Stimulated activated CD8-positive, alpha-beta memory T cell treated with anti-CD3 and anti-CD28 coated beads, Interleukin-7, amount 100 ng/mL, for 4 hours (primary cell): ENCODE measurements around the gene DECR2.
A peak's percentile ranks its signal among the peaks of the same experiment; 100 is the strongest.
"Not testable (repeated sequence)": the region's sequence is repeated elsewhere in the genome, so short reads cannot be mapped to it uniquely, and the experiment has no call there.

Source experiments
- DNase-seq, 2 donors: peaks; one replicate each; pipeline ENCODE4 v3.0.0-alpha.2; 2020; ENCODE audit warnings: low read depth in 2 of 2

The DECR2 gene

DNA sequence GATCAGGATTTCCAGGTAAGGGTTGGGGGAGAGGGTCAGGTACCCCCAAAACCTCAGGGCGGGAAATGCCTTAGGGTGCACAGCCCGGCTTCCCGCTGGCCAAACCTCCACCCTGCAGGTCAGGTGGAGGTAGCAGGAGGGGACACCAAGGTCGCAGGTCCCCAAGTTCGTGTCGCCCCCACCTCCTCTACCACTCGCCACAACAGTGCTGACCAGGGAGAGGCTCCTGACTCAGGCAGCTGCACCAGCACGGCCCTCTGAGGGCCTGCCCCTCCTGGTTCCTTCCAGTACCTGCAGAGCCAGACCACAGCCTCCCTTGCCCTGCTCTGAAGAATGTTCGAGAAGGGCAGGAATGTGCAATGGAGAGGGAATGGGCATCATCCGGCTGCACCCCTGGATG, 35.2 kb upstream of the DECR2 start:
- no peak for DNase-seq

DNA sequence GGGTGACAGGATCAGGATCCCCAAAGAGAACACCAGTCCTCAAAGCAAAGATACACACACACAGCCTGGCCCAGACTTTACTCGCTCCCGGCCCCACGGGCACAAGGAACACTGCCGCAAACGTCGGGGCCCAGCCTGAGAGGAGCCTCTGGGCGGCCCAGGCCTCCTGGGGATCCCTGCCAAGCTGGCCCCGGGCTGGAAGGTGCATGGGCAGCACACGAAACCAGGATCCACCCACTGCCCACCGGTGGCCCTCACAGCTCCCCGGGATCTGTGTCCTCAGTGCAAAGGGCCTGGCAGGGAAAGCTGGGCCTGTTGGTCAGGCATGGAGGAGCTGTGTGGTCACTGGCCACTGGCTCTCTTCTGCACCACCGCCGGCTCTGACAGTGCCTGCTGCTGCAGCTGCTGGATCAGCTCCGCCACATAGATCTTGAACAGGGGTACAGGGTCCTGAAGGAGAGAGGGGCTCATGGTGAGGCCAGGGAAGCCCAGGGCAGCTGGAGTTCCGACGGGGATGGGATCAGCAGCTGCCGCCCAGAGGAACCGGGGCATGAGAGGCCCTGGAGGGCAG, 34.3 kb upstream of the DECR2 start:
- DNase-seq = no peak

DNA sequence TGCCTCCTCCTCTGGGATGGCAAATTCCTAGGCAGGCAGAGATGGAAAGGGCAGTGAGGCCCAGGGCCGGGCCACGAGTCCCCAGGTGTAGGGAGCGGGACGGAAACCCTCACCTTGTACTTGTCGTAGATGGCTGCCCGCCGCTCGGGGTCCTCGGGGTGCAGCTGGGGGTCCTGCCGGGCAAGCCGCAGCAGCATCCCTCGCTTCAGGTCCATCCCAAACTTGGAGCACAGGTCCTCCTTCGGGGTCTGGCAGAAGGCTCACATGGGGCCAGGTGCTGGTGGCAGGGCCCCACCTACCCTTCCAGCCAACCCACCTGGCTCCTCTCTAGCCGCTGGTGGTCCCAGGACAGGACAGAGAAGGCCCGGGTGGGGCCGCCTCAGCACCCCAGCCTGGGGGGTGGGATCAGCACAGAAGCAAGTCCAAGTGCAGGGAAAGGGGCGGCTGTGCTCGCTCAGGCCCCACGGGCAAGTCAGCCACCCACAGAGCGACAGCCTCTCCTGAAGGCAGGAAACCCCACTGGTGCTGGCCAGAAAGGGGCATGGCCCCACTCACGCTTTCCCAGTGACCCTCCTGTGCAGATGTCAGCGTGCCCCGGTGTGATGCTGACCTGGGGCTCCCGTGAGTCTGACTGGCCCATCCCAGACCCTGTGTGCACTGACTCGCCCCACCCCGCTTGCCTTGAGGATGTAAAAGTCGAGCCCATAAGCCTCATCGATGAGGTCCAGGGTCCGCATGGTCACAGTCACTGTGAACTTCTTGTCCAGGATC, 33.1 kb upstream of the DECR2 start:
- DNase-seq = no peak

DNA sequence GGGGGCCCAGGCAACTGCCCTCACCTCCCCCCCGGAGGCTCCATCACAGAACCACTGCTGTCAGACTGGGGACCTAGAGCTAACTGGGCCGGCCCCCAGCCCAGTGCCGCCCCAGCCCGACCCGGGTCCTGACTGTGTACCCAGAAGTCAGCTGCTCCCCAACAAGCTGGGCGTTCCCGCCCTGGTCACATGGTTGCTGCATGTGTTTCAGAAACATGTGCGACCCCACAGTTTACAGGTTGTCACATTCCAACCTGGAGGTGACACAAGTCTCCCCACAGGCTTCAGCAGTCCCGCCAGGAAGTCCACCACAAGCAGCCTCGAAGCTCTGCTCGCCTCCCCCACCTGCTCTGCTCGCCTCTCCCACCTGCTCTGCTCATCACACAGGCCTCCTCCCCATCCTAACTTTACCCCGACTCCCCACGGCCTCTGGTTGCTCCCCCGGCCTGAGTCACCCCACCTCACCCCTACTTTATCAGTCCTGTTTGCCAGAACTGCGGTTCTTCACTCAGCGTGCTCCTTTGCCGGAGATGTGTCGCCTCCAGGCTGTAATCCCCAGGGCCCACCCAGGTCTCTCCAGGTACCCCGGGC, 32.3 kb upstream of the DECR2 start:
- DNase-seq = no peak

DNA sequence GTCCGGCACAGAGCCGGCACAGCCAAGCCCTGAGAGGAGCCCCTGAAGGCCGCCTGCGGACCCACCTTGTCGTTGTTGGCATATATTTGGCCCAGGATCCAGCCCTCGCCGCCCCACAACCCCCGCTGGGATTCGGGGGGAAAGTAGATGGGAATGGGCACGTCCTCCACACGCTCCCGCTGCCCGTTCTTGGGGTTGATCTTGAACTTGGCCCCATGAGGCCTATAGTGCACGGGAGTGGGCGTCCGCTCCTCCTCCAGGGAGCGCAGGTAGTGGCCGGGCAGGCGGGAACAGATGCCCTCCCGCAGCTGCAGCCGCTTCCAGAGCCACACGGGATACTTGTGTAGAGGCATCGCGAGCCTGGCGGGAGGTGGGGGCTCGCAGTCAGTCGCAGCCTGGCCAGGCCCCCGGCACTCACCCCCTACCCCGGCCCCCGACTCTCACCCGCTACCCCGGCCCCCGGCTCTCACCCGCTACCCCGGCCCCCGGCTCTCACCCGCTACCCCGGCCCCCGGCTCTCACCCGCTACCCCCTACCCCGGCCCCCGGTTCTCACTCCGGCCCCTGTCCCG, 31.7 kb upstream of the DECR2 start:
- DNase-seq = no peak

- peak; percentile 87 to 92 for DNase-seq
These were observed 31.2 kb upstream of the DECR2 start, which contains the start of gene MRPL28 for GRCh38 chr16:370443-370842. TSS of gene MRPL28 (minus strand) at chr16:370538. CDS start at chr16:370218, 320 bp downstream.

DNA sequence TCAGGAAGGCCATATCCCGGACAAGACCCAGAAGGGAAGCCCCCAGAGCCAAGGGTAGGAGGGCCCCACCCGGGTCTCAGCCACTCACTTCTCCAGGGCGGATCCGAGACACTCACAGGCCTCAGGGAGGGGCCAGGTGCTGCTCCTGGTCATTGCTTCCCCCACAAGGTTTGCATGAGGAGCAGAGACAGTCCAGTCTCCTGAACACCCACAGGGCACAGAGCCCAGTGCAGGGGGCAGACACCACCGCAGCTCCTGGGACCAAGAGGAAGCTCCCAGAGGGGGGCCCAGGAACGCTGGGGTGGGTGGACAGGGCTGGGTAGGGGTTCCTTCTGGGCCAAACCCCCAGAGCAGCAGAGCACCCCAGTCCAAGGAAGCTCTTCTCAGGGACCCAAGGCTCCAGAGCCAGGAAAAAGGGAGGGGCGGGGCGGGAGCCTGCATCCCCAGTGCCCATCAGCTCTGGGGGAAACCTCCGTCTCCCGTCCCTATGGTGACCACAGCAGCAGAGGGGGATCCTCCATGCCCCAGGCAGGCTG, 30.6 kb upstream of the DECR2 start:
- no peak for DNase-seq

GRCh38 chr16:371515-372301, 30.0 kb upstream of the DECR2 start:
- no peak for DNase-seq

- DNase-seq = no peak
These were observed 29.2 kb upstream of the DECR2 start for GRCh38 chr16:372302-372983.

DNA sequence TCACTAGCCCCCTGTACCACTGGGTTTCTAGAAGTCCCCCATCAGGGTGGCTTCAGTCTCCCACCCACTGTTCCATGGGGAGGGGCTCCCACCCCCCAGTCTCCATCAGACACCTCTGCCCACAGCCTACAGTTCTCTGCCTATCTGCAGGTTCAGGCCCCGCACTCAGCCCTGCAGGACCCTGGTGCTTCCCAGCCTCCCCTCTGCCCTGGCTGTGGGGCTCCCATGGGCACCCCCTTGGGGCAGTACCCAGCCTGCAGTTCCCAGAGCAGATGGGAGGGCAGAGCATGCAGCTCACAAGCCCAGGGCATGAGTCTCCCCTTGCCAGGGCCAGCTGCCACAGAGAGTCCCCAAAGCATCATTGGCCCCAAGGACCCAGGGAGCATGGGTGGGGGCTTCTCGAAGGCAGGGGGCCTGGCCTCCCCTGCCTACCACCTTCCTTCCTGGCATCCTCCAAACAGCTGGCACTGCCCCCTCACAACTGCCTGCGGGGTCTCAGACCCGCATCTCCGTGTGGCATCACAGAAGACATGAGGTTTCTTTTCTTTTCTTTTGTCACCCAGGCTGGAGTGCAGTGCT, 28.6 kb upstream of the DECR2 start:
- no peak for DNase-seq

DNA sequence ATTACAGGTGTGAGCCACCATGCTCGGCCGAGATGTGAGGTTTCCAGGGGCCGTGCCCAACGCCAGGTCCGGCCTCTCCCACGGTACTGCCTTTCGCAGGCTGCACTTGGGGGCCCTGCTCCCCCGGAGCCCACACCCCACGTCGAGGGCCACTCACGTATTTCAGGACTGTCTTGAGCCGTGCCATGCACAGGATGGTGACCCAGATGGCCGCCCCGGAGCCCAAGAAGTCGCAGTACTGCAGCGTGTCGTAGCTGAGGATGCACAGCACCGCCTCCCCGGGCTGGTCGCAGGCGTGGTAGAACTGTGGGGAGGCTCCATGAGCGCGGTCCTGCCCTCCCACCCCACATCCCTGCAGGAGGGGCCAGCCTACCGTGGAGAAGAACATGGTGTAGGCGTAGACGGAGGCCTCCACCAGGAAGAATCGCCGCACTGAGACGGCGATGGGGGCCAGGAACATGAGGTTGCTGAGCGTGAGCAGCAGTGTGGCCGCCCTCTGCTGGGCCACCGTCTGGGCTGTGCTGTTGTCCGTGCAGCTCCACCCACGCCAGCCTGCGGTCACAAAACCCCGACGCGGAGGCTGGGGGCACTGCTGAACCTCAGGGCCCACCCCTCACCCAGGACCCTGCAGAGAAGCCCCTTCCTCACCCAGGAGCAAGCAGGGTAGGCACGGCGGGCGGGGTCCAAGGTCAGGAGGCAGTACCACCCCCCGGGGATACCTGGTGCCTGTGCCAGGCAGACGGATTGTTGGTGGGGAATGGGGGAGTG, 27.7 kb upstream of the DECR2 start:
- DNase-seq = no peak

- DNase-seq = no peak
These were observed 27.1 kb upstream of the DECR2 start for GRCh38 chr16:374616-374926.

DNA sequence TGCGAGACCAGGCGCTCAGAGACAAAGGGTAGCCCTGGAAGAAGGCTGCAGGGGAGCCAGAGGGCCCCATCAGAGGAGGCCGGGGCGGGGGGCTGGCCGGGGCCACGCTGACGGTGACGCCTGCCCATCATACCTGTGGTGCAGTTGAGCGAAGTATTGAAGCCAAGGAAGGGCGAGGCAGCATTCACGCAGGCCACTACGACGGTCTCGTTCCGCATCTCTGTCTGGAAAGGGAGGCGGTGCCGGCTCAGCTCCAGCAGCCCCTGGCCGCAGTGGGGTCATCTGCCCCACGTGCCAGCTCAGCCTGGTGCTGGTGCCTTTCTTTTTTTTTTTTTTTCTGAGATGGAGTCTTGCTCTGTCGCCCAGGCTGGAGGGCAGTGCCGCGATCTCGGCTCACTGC, 26.5 kb upstream of the DECR2 start:
- DNase-seq = no peak

DNA sequence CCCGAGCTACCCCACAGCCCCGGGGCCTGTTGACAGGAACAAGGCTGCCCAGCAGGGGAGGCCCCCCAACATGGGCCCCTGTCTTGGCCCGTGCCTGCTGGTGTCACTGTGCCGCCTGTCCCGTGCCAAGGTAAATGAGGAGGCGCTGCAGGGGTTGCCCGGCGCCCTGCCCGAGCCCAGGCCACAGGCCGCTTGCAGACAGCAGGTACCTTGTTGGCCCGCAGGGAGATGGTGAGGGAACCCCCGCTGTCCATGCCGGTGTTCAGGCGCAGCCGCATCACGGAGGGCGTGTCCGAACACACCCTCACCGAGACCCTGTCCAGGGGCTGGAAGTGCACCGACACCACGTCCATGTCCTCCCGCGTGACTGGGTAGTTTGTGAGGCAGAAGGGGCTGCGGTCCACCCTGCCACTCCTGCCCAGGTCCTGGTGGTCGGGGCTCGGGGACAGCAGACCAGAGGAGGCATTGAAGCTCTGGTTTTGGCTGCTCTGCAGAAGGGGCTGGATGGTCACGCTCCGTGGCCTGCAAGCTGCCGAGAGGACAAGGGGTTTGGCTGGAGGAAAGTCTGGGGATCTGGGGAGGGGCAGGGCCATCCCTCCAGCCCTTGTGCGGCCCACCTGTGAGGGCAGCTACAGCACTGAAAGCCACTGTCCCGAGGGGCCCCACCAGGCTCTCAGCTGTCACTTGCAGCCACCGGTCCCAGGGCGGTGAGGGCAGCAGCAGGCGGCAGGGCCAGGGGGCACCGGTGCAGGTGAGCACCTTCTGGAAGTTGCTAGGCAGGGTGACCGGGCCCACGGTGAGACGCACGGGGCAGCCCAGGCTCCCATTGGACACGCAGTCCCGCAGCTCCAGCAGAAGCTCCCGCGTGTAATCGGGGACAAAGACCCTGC, 25.5 kb upstream of the DECR2 start:
- no peak for DNase-seq

- no peak for DNase-seq
These were observed 24.8 kb upstream of the DECR2 start for GRCh38 chr16:376817-377418.

GRCh38 chr16:377419-377951, 24.2 kb upstream of the DECR2 start:
- no peak for DNase-seq

DNA sequence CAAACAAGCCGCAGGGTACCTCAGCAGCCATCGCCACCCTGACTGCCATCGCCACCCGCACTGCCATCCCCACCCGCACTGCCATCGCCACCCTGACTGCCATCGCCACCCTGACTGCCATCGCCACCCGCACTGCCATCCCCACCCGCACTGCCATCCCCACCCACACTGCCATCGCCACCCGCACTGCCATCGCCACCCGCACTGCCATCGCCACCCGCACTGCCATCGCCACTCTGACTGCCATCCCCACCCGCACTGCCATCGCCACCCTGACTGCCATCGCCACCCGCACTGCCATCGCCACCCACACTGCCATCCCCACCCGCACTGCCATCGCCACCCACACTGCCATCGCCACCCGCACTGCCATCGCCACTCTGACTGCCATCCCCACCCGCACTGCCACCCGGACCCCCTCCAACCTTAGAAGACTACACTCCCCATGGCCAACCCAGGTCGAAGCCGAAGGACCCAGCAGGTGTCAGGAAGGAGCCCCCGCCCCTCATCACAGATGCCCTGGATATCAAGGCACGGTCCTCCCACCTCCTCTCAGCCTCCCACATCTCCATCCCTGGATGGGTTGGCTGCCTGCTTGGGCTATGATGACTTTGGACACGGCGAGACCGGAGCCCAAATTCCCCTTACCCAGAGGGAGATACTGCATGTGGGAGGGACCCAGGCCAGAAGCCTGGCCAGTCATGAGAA, 23.4 kb upstream of the DECR2 start:
- not testable (repeated sequence) for DNase-seq

GRCh38 chr16:378821-379182, 22.9 kb upstream of the DECR2 start:
- no peak for DNase-seq
